Thymus (tissue), 11 donors: ENCODE results near the gene METTL21C. TPM values are rescaled to one million over a fixed set of nuclear protein-coding genes. Genes with fewer than 3 reads are reported as not detected.
A peak's percentile ranks its signal among the peaks of the same experiment; 100 is the strongest.

Source experiments
- DNase-seq, 9 donors: peaks; one replicate each; pipeline ENCODE4 v3.0.0-alpha.2; 2013; ENCODE audit warnings: low spot score in 9 of 9, low read depth in 6 of 9, missing footprints in 1 of 9
- H3K27ac ChIP-seq, 2 donors: one replicate each; pipeline ENCODE4 v1.5.1; 2013; ENCODE audit warnings: control low read depth in 1 of 2, low read depth in 1 of 2, low read length in 1 of 2, mild to moderate bottlenecking in 1 of 2, moderate library complexity in 1 of 2
- H3K27me3 ChIP-seq, 2 donors: one replicate each; pipeline ENCODE4 v1.5.1; 2013; ENCODE audit warnings: low read length in 1 of 2; ENCODE audit not compliant: control insufficient read depth in 2 of 2, insufficient read depth in 1 of 2
- H3K36me3 ChIP-seq, 2 donors: one replicate each; pipeline ENCODE4 v1.5.1; 2013; ENCODE audit warnings: low read length in 1 of 2, mild to moderate bottlenecking in 1 of 2, moderate library complexity in 1 of 2; ENCODE audit not compliant: control insufficient read depth in 2 of 2, insufficient read depth in 2 of 2
- H3K4me1 ChIP-seq, 2 donors: one replicate each; pipeline ENCODE4 v1.5.1; 2013; ENCODE audit warnings: low read length in 2 of 2; ENCODE audit not compliant: control insufficient read depth in 2 of 2, insufficient read depth in 2 of 2
- H3K4me3 ChIP-seq, 2 donors: one replicate each; pipeline ENCODE4 v1.5.1; 2013; ENCODE audit warnings: low read length in 2 of 2, control low read depth in 1 of 2, mild to moderate bottlenecking in 1 of 2
- H3K9me3 ChIP-seq, 2 donors: one replicate each; pipeline ENCODE4 v1.5.1; 2013; ENCODE audit warnings: low read length in 1 of 2, mild to moderate bottlenecking in 1 of 2; ENCODE audit not compliant: control insufficient read depth in 2 of 2, insufficient read depth in 1 of 2
- WGBS: extraction: QIAGEN DNeasy Blood & Tissue Kit; methylation state at CpG from one replicate; pipeline ENCODE4 v1.1.7; 2013; 5-methylcytosine and 5-hydroxymethylcytosine counted together
- polyA plus RNA-seq: library from polyadenylated mRNA; stranded (reverse); fragments of 200-250 nt; gene quantifications from one replicate; pipeline ENCODE4 v1.2.3, GENCODE V29; 2013
- total RNA-seq: library from RNA; stranded (reverse); fragments of 120-200 nt; gene quantifications from one replicate; pipeline ENCODE4 v1.2.4, GENCODE V29; 2013
- donor health status: healthy.

METTL21C gene
- total and polyA plus RNA-seq, 2 donors, result 0.09 TPM; not detected in 1

DNA sequence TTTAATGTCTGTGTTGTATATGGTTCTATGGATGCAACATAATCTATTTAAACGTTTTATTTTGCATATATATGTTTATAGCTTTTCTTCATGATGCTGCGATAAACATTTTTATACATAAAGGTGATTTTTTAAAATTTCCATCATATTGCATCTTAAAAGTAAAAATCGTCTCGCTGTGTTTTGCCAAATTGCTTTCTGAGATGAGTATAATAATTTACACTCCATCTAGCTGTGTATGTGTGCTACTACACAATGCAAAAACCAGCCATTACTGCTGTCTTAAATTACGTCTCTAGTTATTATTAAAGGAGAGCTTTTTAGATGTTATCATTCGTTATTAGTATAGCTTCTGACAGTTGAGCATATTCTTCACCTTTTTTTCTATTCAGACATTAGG, 37.2 kb downstream of the METTL21C start:
- Histone ChIP-seq H3K9me3 (peaks cover 0 to 3% of the 10 kb centered on the region in 2 donors), H3K4me3 (no peak overlapping the region), H3K27me3 (no peaks in the 10 kb centered on the region), H3K27ac (no peak overlapping the region), H3K36me3 (peaks cover 5 to 30% of the 10 kb centered on the region in 2 donors), H3K4me1 (no peaks in the 10 kb centered on the region)
- WGBS, result 89% methylated on average over 6 of the region's 6 CpGs
- DNase-seq, result no peak

DNA sequence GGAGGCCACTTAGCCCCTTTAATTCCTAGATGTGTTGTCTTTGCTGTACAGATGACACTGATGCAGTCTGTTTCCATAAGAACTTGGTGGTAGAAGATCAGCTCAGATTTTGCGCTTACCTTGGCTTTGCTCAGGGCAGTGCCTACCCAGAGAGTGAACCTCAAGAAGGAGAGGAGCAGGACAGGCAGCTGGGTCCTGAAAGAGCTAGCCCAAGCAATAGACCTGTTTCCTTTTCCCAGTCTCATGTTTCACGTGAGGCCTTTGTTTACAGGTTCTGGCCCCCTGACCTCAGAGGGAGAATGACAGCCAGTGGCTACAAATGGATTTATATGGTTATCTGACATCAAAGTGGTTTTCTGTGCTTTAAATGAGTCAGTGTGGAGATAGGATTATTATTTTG, 40.1 kb downstream of the METTL21C start:
- DNase-seq, result no peak
- no peaks in the 10 kb centered on the region for H3K27me3 ChIP-seq
- 74% methylated on average over 2 of the region's 2 CpGs for WGBS
- peaks cover 5 to 38% of the 10 kb centered on the region in 2 donors for H3K36me3 ChIP-seq
- no peaks in the 10 kb centered on the region for H3K4me1 ChIP-seq
- peaks cover 0 to 3% of the 10 kb centered on the region in 2 donors for H3K9me3 ChIP-seq
- H3K27ac ChIP-seq, result no peak overlapping the region
- no peak overlapping the region for H3K4me3 ChIP-seq

DNA sequence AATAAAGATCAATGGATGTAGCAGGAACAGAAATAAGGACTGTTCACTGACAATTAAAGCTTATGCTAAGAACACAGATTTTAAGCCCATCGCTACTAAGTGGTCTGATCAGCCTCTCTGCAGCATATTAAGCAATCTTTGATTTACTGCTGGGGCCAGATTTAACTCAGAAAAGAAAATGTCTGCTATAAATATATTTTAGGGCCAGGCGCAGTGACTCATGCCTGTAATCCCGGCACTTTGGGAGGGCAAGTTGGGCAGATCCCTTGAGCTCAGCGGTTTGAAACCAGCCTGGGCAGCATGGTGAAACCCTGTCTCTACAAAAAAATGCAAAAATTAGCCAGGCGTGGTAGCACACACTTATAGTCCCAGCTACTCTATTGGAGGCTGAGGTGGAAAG, 43.0 kb downstream of the METTL21C start:
- Histone ChIP-seq H3K9me3 (no peaks in the 10 kb centered on the region), H3K27me3 (no peaks in the 10 kb centered on the region), H3K4me3 (no peak overlapping the region), H3K4me1 (no peaks in the 10 kb centered on the region), H3K27ac (no peak overlapping the region), H3K36me3 (peaks cover 10 to 42% of the 10 kb centered on the region in 2 donors)
- DNase-seq, result no peak
- WGBS, result over 99% methylated on average over 5 of the region's 5 CpGs

DNA sequence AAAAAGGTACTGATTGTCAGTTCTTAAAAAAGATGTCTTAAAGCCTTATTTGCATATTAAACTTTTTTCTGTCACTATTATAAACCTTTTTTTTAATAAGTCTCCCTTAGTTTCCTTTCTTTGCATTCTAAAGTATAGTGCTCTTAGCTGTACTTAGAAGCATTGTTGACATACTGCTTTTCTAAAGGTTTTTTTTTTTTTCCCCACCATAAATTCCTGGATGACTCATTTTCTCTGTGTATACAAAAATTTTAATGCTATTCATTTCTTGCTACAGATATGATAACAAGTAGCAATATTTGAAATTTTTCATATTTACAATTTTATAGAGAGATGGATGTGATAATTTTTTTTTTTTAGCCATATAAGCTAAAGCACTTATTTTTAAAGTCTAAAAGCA, 43.5 kb downstream of the METTL21C start:
- peaks cover 12 to 45% of the 10 kb centered on the region in 2 donors for H3K36me3 ChIP-seq
- no peak overlapping the region for H3K27ac ChIP-seq
- H3K27me3 ChIP-seq, result no peaks in the 10 kb centered on the region
- no peak overlapping the region for H3K4me3 ChIP-seq
- no peak for DNase-seq
- H3K9me3 ChIP-seq, result no peaks in the 10 kb centered on the region
- H3K4me1 ChIP-seq, result no peaks in the 10 kb centered on the region

GRCh38 chr13:102650444-102650843, 44.4 kb downstream of the METTL21C start:
- H3K36me3 ChIP-seq, result peaks cover 12 to 50% of the 10 kb centered on the region in 2 donors

DNA sequence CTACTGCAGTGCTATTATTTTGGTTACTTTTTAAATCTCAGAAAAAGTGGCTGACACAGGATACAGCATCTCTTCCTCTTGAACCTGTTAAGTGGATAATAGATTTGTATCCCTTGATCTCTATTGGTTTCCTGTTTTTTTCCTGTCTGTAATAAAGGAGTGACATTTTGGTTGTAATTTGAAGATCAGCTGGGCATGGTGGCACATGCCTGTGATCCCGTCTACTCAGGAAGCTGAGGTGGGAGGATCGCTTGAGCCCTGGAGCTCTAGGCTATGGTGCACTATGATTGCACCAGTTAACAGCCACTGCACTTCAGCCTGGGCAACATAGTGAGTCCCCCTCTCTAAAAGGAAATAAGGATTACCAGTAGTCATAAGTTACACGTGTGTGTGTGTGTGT, 46.8 kb downstream of the METTL21C start:
- Histone ChIP-seq H3K9me3 (no peaks in the 10 kb centered on the region), H3K27me3 (no peaks in the 10 kb centered on the region), H3K27ac (no peak overlapping the region), H3K4me3 (no peak overlapping the region), H3K4me1 (no peaks in the 10 kb centered on the region), H3K36me3 (peaks cover 15 to 62% of the 10 kb centered on the region in 2 donors)
- DNase-seq, result no peak
- WGBS, result 89% methylated on average over 3 of the region's 3 CpGs

More at GRCh38 chr13:102650444-102650843, 44.4 kb downstream of the METTL21C start:
- no peaks in the 10 kb centered on the region for H3K9me3 ChIP-seq
- 97% methylated on average over 3 of the region's 3 CpGs for WGBS
- H3K27me3 ChIP-seq, result no peaks in the 10 kb centered on the region
- no peak overlapping the region for H3K27ac ChIP-seq
- no peak overlapping the region for H3K4me3 ChIP-seq
- no peak for DNase-seq
- H3K4me1 ChIP-seq, result no peaks in the 10 kb centered on the region

GRCh38 chr13:102645701-102646100, 49.1 kb downstream of the METTL21C start:
- peaks cover 18 to 76% of the 10 kb centered on the region in 2 donors for H3K36me3 ChIP-seq
- 100% methylated on average over 1 of the region's 1 CpG for WGBS
- no peak overlapping the region for H3K27ac ChIP-seq
- no peaks in the 10 kb centered on the region for H3K4me1 ChIP-seq
- H3K4me3 ChIP-seq, result no peak overlapping the region
- H3K27me3 ChIP-seq, result no peaks in the 10 kb centered on the region
- DNase-seq, result no peak
- H3K9me3 ChIP-seq, result no peaks in the 10 kb centered on the region

GRCh38 chr13:102643656-102644055, 51.2 kb downstream of the METTL21C start:
- Histone ChIP-seq H3K36me3 (peaks cover 24 to 76% of the 10 kb centered on the region in 2 donors), H3K27ac (no peak overlapping the region), H3K4me1 (no peaks in the 10 kb centered on the region), H3K9me3 (no peaks in the 10 kb centered on the region), H3K4me3 (no peak overlapping the region), H3K27me3 (no peaks in the 10 kb centered on the region)
- 97% methylated on average over 1 of the region's 1 CpG for WGBS
- DNase-seq, result no peak

DNA sequence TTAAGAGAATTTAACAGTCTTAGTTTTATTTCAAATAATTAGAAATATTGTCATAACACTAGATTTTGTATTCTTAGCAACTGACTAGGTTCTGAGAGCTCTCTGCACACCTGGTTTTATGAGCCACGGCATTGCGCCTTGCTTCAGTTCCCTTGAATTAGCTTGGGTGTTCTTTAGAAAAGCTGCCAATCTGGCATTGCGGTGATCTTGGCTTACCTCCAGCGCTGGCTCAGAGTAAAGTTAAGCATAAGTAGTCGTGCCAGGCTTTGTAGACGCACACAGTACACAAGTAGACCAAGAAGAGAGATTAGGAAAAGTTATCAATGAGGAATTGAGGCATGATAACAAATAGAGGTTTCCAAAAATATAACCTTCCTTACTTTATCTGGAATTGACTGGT, 52.4 kb downstream of the METTL21C start:
- DNase-seq, result peak in 1 of 9 donors; percentile 3
- Histone ChIP-seq H3K27ac (no peak overlapping the region), H3K36me3 (peaks cover 28 to 76% of the 10 kb centered on the region in 2 donors), H3K4me3 (no peak overlapping the region), H3K9me3 (no peaks in the 10 kb centered on the region), H3K27me3 (no peaks in the 10 kb centered on the region), H3K4me1 (no peaks in the 10 kb centered on the region)
- 95% methylated on average over 6 of the region's 6 CpGs for WGBS

DNA sequence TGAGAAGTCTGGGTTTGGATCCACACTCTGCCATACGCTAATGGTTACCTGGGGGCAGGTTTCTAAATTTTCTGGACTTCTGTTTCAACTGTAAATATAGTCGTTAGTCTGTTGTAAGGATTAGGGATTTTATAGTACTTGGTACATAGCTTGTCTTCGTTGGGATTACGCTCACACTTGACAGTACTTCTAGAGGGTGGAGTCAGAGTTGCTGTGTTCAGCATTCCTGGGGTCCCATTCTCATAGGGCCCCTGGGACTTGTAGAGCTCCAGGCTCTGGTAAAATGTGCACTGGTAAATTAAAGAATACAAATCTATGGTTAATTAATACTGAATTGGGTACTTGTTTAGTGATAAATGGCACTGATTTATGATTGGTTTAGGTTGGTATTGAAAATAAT, 52.8 kb downstream of the METTL21C start:
- no peaks in the 10 kb centered on the region for H3K4me1 ChIP-seq
- H3K9me3 ChIP-seq, result no peaks in the 10 kb centered on the region
- WGBS, result 77% methylated on average over 4 of the region's 4 CpGs
- H3K4me3 ChIP-seq, result no peak overlapping the region
- no peaks in the 10 kb centered on the region for H3K27me3 ChIP-seq
- H3K27ac ChIP-seq, result no peak overlapping the region
- H3K36me3 ChIP-seq, result peaks cover 27 to 76% of the 10 kb centered on the region in 2 donors
- DNase-seq, result no peak
